Ovary (tissue), 9 donors: ENCODE measurements around the gene ADGRD1. TPM values are rescaled to one million over a fixed set of nuclear protein-coding genes. Genes with fewer than 3 reads are reported as not detected.

Source experiments
- DNase-seq, 5 donors: peaks; one replicate each; pipeline ENCODE4 v3.0.0-alpha.2; 2019 to 2020
- H3K27ac ChIP-seq, 2 donors: fragments of 200-600 bp; one replicate each; pipeline versions ENCODE4 v1.5.1 to v1.8.0; 2019 to 2022
- H3K27me3 ChIP-seq: fragments of 200-600 bp; one replicate; pipeline ENCODE4 v1.8.0; 2022
- H3K36me3 ChIP-seq: fragments of 200-600 bp; sonication (generic); one replicate; pipeline ENCODE4 v1.5.1; 2019
- H3K4me1 ChIP-seq: one replicate; pipeline ENCODE4 v1.8.1; 2013; ENCODE audit warnings: mild to moderate bottlenecking, moderate library complexity; ENCODE audit not compliant: insufficient read depth
- H3K4me3 ChIP-seq: fragments of 200-600 bp; sonication (generic); one replicate; pipeline ENCODE4 v1.5.1; 2017
- H3K9me3 ChIP-seq, 2 donors: fragments of 200-600 bp in 1 of 2; sonication (generic) in 1 of 2; one replicate each; pipeline versions ENCODE4 v1.5.1 to v1.8.1; 2013 to 2019; ENCODE audit warnings: mild to moderate bottlenecking in 1 of 2, moderate library complexity in 1 of 2
- EP300 ChIP-seq: sonication (generic); formaldehyde crosslinking; IDR thresholded peaks from one replicate; pipeline ENCODE4 v1.6.1; 2017; ENCODE audit warnings: antibody characterized with exemption
- POLR2A ChIP-seq: fragments of 450-650 bp; IDR thresholded peaks from one replicate; pipeline ENCODE4 v1.6.1; 2017; ENCODE audit warnings: antibody characterized with exemption, mild to moderate bottlenecking, moderate library complexity
- WGBS, 3 donors: extraction: QIAGEN DNeasy Blood & Tissue Kit in 1 of 3; methylation state at CpG; one replicate each; pipeline versions ENCODE4 v1.1.5 to v1.1.7; 2013 to 2017; 5-methylcytosine and 5-hydroxymethylcytosine counted together
- intact Hi-C, 4 donors: fragments of 100-400 bp; cut with DNase I; formaldehyde crosslinking; loops; one replicate each; pipeline versions ENCODE4 v1.11.0 to v1.15.1; 2022 to 2023
- polyA plus RNA-seq, 2 donors: library from polyadenylated mRNA; stranded (reverse); fragments of 200-250 nt in 1 of 2; fragments of 350-450 nt in 1 of 2; fragmentation: Illumina TruSeq in 1 of 2; extraction: RNeasy Lipid Tissue Mini Kit (QIAGEN cat#74804) in 1 of 2; gene quantifications; one replicate each; pipeline ENCODE4 v1.2.3, GENCODE V29; 2013 to 2014
- total RNA-seq, 7 donors: library from RNA; depleted of rRNA in 2 of 7; stranded (reverse); fragments of >200 nt in 2 of 7; fragmentation: NEBNext Ultra II Directional in 3 of 7; extraction: Animal tissue kit (Norgen Biotek cat#: 25700) in 3 of 7; gene quantifications; one replicate each; pipeline versions ENCODE4 v1.1.0 to v1.2.4, GENCODE V29; 2016 to 2023
- TF ChIP-seq, protein P1 (sequence below), 3 donors: fragments of 450-650 bp in 2 of 3; fragments of 200-600 bp in 1 of 3; IDR thresholded peaks; one replicate each; pipeline versions ENCODE4 v1.5.1 to v1.8.0; 2016 to 2022; ENCODE audit warnings: antibody characterized with exemption in 3 of 3, mild to moderate bottlenecking in 1 of 3
- donor health status: DM: no; HTN: no; CAD: no; lungs with moderate emphysema.
- donor health status: DM: no; HTN: no; CAD: no.
- donor health status: Bipolar disorder and iron deficiency.
- donor health status: DM: yes; HTN: yes; CAD: no.
- donor health status: DM: no; HTN: no; CAD: no.
- donor health status: DM: yes; HTN: yes; CAD: no.

ADGRD1 gene
- total and polyA plus RNA-seq, 9 donors = 7.6 to 75.3 (median 25.9) TPM

- H3K9me3 ChIP-seq = no peaks in the 10 kb centered on the region
- no peak overlapping the region for H3K4me3 ChIP-seq
- H3K36me3 ChIP-seq = no peaks in the 10 kb centered on the region
- no peaks in the 10 kb centered on the region for H3K4me1 ChIP-seq
- intact Hi-C loops = no loop called here
- no peaks in the 10 kb centered on the region for H3K27me3 ChIP-seq
- TF ChIP-seq, protein P1, sequence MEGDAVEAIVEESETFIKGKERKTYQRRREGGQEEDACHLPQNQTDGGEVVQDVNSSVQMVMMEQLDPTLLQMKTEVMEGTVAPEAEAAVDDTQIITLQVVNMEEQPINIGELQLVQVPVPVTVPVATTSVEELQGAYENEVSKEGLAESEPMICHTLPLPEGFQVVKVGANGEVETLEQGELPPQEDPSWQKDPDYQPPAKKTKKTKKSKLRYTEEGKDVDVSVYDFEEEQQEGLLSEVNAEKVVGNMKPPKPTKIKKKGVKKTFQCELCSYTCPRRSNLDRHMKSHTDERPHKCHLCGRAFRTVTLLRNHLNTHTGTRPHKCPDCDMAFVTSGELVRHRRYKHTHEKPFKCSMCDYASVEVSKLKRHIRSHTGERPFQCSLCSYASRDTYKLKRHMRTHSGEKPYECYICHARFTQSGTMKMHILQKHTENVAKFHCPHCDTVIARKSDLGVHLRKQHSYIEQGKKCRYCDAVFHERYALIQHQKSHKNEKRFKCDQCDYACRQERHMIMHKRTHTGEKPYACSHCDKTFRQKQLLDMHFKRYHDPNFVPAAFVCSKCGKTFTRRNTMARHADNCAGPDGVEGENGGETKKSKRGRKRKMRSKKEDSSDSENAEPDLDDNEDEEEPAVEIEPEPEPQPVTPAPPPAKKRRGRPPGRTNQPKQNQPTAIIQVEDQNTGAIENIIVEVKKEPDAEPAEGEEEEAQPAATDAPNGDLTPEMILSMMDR (IDR thresholded peaks at IDR 0.05) = no peak
- no peak for TF ChIP-seq POLR2A
- no peak overlapping the region for H3K27ac ChIP-seq
- WGBS, 3 donors = 89 to 93% (median 91%) methylated on average over 21 of the region's 21 CpGs
- DNase-seq = no peak
Observed at GRCh38 chr12:131009595-131010395, 56.1 kb downstream of the ADGRD1 start.

GRCh38 chr12:131010396-131011131 lies 56.9 kb downstream of the ADGRD1 start:
- no peak for TF ChIP-seq EP300
- TF ChIP-seq POLR2A = no peak
- TF ChIP-seq, protein P1 (IDR thresholded peaks at IDR 0.05) = no peak
- no peaks in the 10 kb centered on the region for H3K9me3 ChIP-seq
- H3K27ac ChIP-seq = no peak overlapping the region
- 82 to 84% (median 82%) methylated on average over 18 of the region's 18 CpGs for WGBS, 3 donors
- DNase-seq = no peak
- H3K27me3 ChIP-seq = no peaks in the 10 kb centered on the region
- no peaks in the 10 kb centered on the region for H3K36me3 ChIP-seq
- no peak overlapping the region for H3K4me3 ChIP-seq
- H3K4me1 ChIP-seq = no peaks in the 10 kb centered on the region
- intact Hi-C loops = no loop called here

- Histone ChIP-seq H3K4me1 (no peaks in the 10 kb centered on the region), H3K27me3 (no peaks in the 10 kb centered on the region), H3K9me3 (no peaks in the 10 kb centered on the region), H3K4me3 (no peak overlapping the region), H3K27ac (no peak overlapping the region), H3K36me3 (no peaks in the 10 kb centered on the region)
- 88 to 91% (median 90%) methylated on average over 40 of the region's 40 CpGs for WGBS, 3 donors
- intact Hi-C loops = no loop called here
- TF ChIP-seq, protein P1 (IDR thresholded peaks at IDR 0.05) = no peak
- TF ChIP-seq EP300 = no peak
- no peak for TF ChIP-seq POLR2A
- DNase-seq = no peak
Observed at GRCh38 chr12:131011165-131012079, 57.7 kb downstream of the ADGRD1 start.
